ENCODE results near the gene KATNAL1. TPM values are rescaled to one million over a fixed set of nuclear protein-coding genes. Genes with fewer than 3 reads are reported as not detected.

The KATNAL1 gene
- total RNA-seq, 4 donors from 2014 or later = 8.9 to 27.6 (median 21.4) TPM

GRCh38 chr13:30158774-30159445 lies 148.4 kb downstream of the KATNAL1 start:
- DNase-seq (ENCODE audit: low spot score) (no peak), ATAC-seq (ENCODE audit: low FRiP score) (no peak)
- TF ChIP-seq, protein P1, sequence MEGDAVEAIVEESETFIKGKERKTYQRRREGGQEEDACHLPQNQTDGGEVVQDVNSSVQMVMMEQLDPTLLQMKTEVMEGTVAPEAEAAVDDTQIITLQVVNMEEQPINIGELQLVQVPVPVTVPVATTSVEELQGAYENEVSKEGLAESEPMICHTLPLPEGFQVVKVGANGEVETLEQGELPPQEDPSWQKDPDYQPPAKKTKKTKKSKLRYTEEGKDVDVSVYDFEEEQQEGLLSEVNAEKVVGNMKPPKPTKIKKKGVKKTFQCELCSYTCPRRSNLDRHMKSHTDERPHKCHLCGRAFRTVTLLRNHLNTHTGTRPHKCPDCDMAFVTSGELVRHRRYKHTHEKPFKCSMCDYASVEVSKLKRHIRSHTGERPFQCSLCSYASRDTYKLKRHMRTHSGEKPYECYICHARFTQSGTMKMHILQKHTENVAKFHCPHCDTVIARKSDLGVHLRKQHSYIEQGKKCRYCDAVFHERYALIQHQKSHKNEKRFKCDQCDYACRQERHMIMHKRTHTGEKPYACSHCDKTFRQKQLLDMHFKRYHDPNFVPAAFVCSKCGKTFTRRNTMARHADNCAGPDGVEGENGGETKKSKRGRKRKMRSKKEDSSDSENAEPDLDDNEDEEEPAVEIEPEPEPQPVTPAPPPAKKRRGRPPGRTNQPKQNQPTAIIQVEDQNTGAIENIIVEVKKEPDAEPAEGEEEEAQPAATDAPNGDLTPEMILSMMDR (IDR thresholded peaks at IDR 0.05) = no peak

GRCh38 chr13:30157616-30157993 lies 149.7 kb downstream of the KATNAL1 start:
- ATAC-seq (ENCODE audit: low FRiP score) = no peak
- DNase-seq (ENCODE audit: low spot score) = no peak
- TF ChIP-seq, protein P1 (IDR thresholded peaks at IDR 0.05) = no peak

GRCh38 chr13:30156826-30157615 lies 150.3 kb downstream of the KATNAL1 start:
- ATAC-seq (ENCODE audit: low FRiP score) = no peak
- TF ChIP-seq, protein P1 (IDR thresholded peaks at IDR 0.05) = no peak
- no peak for DNase-seq (ENCODE audit: low spot score)

DNA sequence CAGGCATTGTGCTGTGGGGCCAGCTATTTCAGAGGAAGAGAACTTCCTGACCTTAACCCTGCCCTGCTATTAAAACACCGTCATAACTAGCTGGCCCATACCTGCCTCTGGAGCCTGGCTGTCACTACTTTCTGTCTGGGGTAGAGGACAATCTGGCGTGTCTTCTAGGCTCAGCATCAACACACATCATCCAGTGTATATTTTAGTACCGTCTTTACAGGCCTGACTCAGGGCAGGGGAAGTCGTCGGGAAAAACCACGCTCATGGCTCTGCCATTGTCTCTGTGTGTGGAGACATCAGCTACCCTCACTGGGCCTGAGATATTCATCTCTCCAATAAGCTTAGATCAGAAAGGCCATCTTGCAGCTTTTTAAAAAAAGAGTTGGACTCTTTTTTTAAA lies 151.1 kb downstream of the KATNAL1 start:
- TF ChIP-seq, protein P1 (IDR thresholded peaks at IDR 0.05) = no peak
- DNase-seq (ENCODE audit: low spot score) = no peak
- ATAC-seq (ENCODE audit: low FRiP score) = no peak

DNA sequence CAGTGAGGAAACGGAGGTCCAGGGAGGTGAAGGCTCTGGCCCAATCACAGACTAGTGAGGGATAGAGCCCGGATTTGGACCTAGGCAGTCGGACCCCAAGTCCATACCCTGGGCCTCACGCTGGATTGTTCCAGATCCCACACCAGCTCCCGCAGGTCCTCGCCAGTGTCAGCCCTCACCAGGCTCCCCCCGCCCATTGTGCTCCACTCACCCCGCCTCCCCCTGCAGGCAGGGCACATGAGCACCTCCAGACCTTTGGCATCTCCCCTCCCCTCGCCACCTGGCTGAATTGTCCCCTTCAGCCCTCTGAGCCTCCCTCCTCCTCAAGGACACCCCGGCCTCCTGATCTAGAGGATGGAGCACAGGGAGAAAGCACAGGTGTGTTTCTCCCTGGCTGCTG lies 152.4 kb downstream of the KATNAL1 start:
- ATAC-seq (ENCODE audit: low FRiP score) (no peak), DNase-seq (ENCODE audit: low spot score) (no peak)
- TF ChIP-seq, protein P1 (IDR thresholded peaks at IDR 0.05) = no peak

DNA sequence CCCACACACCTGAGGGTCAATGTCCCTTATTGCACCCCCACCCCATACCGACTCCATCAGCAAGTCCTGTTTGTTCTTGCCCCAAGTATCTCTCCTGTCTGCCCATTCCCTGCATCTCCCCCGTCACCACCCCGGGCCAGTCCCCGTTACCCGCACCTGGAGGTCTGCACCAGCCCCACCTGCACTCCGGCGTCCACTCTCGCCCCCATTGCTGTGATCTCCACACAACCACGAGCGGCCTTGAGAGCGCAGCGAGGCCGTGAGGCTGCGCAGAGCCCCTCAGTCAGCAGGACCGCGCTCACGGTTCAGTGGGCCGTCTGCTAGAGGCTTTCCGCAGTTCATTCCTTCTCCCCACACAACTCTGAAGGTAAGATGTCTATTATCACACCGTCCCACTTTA lies 152.8 kb downstream of the KATNAL1 start:
- ATAC-seq (ENCODE audit: low FRiP score) (no peak), DNase-seq (ENCODE audit: low spot score) (no peak)
- TF ChIP-seq, protein P1 (IDR thresholded peaks at IDR 0.05) = no peak

Data from omental fat pad (tissue), 4 donors.